Gastrocnemius medialis (tissue), 4 donors: ENCODE results near the gene SLC6A16. TPM values are rescaled to one million over a fixed set of nuclear protein-coding genes. Genes with fewer than 3 reads are reported as not detected.
"Not testable (repeated sequence)": the region's sequence is repeated elsewhere in the genome, so short reads cannot be mapped to it uniquely, and the experiment has no call there.

Experiments
- ATAC-seq, 2 donors: fragments of 150-250 bp; one replicate each; pipeline ENCODE4 v1.9.1; 2016
- DNase-seq, 2 donors: peaks; one replicate each; pipeline ENCODE4 v3.0.0-alpha.2; 2019
- H3K27ac ChIP-seq, 4 donors: fragments of 200-600 bp; sonication (generic); 1 replicate in 1 of 4; 2 replicates in 3 of 4; pipeline ENCODE4 v1.5.1; 2016 to 2018; ENCODE audit warnings: mild to moderate bottlenecking in 2 of 4, moderate library complexity in 1 of 4
- H3K27me3 ChIP-seq, 3 donors: fragments of 200-600 bp; sonication (generic) in 2 of 3; 1 replicate in 1 of 3; 2 replicates in 2 of 3; pipeline versions ENCODE4 v1.5.1 to v1.6.0; 2016 to 2019; ENCODE audit warnings: mild to moderate bottlenecking in 1 of 3, moderate library complexity in 1 of 3
- H3K36me3 ChIP-seq, 2 donors: fragments of 200-600 bp; sonication (generic) in 1 of 2; one replicate each; pipeline ENCODE4 v1.5.1; 2017 to 2018
- H3K4me1 ChIP-seq, 2 donors: fragments of 200-600 bp; sonication (generic) in 1 of 2; one replicate each; pipeline ENCODE4 v1.5.1; 2016 to 2017; ENCODE audit warnings: mild to moderate bottlenecking in 2 of 2
- H3K4me3 ChIP-seq, 4 donors: fragments of 200-600 bp; sonication (generic) in 3 of 4; 1 replicate in 1 of 4; 2 replicates in 3 of 4; pipeline ENCODE4 v1.5.1; 2016 to 2019; ENCODE audit warnings: mild to moderate bottlenecking in 2 of 4
- H3K9me3 ChIP-seq, 3 donors: fragments of 200-600 bp; sonication (generic) in 2 of 3; 1 replicate in 1 of 3; 2 replicates in 2 of 3; pipeline ENCODE4 v1.5.1; 2016 to 2019
- POLR2A ChIP-seq, 2 donors: fragments of 450-650 bp; IDR thresholded peaks; one replicate each; pipeline ENCODE4 v1.6.1; 2017; ENCODE audit warnings: antibody characterized with exemption in 2 of 2, mild to moderate bottlenecking in 2 of 2, moderate library complexity in 2 of 2
- in situ Hi-C, 4 donors: fragments of 200-750 bp; cut with MboI; loops; one replicate each; pipeline versions ENCODE4 v1.15.0 to v1.8.0; 2017; ENCODE audit warnings: low sequenced_read_pairs in 4 of 4
- intact Hi-C: fragments of 100-400 bp; cut with DNase I; formaldehyde crosslinking; loops from one replicate; pipeline ENCODE4 v1.15.1; 2023; ENCODE audit warnings: low total_unique reads
- total RNA-seq, 4 donors: library from RNA; depleted of rRNA; stranded (reverse); fragments of >200 nt; gene quantifications; one replicate each; pipeline versions ENCODE4 v1.1.0 to v1.2.3, GENCODE V29; 2016
- TF ChIP-seq, protein P1 (sequence below), 5 experiments: fragments of 450-650 bp in 3 of 5; fragments of 200-600 bp in 2 of 5; sonication (generic) in 2 of 5; IDR thresholded peaks in 4 of 5; conservative IDR thresholded peaks in 1 of 5; 1 replicate in 4 of 5; 2 replicates in 1 of 5; pipeline ENCODE4 v1.5.1; 2016 to 2019; ENCODE audit warnings: antibody characterized with exemption in 5 of 5, mild to moderate bottlenecking in 3 of 5, moderate library complexity in 3 of 5

The SLC6A16 gene
- total RNA-seq, 4 donors from 2014 or later = 0.13 to 4.3 (median 0.36) TPM; not detected in 1

DNA sequence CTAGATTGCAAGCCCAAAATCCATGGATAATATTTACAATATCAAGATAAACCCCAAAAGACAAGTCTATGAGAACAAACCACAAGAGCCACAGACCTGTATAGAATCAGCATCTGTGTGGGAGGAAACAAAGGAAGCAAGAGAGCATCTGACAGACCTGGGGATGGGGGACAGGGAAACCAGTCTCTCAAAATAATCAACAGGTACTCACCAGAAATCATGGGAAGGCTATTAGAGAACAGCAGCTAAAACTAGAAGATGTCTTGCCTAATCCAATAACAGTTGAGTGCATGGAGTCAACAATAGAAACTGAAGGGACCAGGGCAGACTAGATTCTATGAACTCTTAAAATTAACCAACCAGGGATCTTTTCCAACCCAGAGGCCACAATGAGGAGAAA is 8.7 kb downstream of the SLC6A16 start:
- Histone ChIP-seq H3K9me3 (peaks cover 0 to 4% (median 0%) of the 10 kb centered on the region in 3 donors), H3K27ac (no peak overlapping the region), H3K36me3 (no peaks in the 10 kb centered on the region), H3K4me1 (peaks cover 0 to 5% of the 10 kb centered on the region in 2 donors), H3K27me3 (no peaks in the 10 kb centered on the region), H3K4me3 (no peak overlapping the region)
- ATAC-seq (no peak), DNase-seq (no peak)
- TF ChIP-seq POLR2A (IDR thresholded peaks at IDR 0.05) = no peak
- TF ChIP-seq, protein P1, sequence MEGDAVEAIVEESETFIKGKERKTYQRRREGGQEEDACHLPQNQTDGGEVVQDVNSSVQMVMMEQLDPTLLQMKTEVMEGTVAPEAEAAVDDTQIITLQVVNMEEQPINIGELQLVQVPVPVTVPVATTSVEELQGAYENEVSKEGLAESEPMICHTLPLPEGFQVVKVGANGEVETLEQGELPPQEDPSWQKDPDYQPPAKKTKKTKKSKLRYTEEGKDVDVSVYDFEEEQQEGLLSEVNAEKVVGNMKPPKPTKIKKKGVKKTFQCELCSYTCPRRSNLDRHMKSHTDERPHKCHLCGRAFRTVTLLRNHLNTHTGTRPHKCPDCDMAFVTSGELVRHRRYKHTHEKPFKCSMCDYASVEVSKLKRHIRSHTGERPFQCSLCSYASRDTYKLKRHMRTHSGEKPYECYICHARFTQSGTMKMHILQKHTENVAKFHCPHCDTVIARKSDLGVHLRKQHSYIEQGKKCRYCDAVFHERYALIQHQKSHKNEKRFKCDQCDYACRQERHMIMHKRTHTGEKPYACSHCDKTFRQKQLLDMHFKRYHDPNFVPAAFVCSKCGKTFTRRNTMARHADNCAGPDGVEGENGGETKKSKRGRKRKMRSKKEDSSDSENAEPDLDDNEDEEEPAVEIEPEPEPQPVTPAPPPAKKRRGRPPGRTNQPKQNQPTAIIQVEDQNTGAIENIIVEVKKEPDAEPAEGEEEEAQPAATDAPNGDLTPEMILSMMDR (IDR thresholded peaks at IDR 0.05 in 4 of 5, conservative IDR thresholded peaks at IDR 0.05 in 1 of 5) = no peak
- in situ Hi-C loops = no loop called here
- intact Hi-C loops = no loop called here

DNA sequence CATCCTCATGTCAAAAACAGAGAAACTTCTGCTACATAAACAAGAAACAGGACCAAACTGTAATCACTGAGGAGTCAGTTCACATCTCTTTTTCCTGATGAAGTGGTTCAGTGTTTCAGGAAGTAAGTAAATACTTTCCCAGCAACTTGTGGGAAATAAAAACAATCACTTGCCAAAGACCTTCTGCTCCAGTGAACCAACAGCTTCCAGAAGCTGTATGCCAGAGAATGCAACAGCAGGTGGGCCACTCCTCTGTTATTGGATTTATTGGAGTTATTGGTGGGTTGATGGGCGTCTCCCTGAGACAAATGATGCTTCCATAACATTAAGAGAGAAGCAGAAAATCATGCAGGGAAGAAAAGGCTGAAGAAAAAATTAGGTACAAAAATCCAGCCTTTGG is 9.9 kb downstream of the SLC6A16 start:
- no peak for DNase-seq

DNA sequence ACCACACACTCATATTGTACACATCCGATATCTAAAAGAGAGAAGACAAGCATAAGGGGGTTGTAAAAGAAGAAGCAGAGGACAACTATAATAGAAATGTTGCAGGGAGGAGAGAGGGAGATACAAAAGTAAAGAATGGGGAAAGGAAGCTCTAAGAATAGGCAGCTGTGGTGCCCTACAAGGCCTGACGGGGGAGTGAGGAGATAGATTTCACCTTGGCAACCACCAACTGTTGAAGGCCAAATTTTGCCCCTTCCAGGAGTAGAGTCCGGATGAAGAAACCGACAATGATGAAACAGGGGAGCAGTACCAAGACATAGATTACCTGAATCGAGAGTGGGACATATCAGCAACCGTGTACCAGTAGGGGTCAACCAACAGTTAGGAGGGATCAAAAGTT is 15.9 kb downstream of the SLC6A16 start:
- no peak for TF ChIP-seq POLR2A (IDR thresholded peaks at IDR 0.05)
- TF ChIP-seq, protein P1 (IDR thresholded peaks at IDR 0.05 in 4 of 5, conservative IDR thresholded peaks at IDR 0.05 in 1 of 5) = no peak
- ATAC-seq (no peak), DNase-seq (no peak)
- no peaks in the 10 kb centered on the region for H3K27me3 ChIP-seq
- intact Hi-C loops = no loop called here
- no peaks in the 10 kb centered on the region for H3K4me1 ChIP-seq
- no peaks in the 10 kb centered on the region for H3K36me3 ChIP-seq
- H3K27ac ChIP-seq = no peak overlapping the region
- in situ Hi-C loops = no loop called here
- no peak overlapping the region for H3K4me3 ChIP-seq
- no peaks in the 10 kb centered on the region for H3K9me3 ChIP-seq

More for the DNA sequence above, 9.9 kb downstream of the SLC6A16 start:
- Histone ChIP-seq H3K36me3 (no peaks in the 10 kb centered on the region), H3K4me3 (no peak overlapping the region), H3K27ac (no peak overlapping the region), H3K27me3 (no peaks in the 10 kb centered on the region), H3K4me1 (peaks cover 0 to 5% of the 10 kb centered on the region in 2 donors), H3K9me3 (peaks cover 0 to 4% (median 0%) of the 10 kb centered on the region in 3 donors)
- ATAC-seq = no peak
- TF ChIP-seq, protein P1 (IDR thresholded peaks at IDR 0.05 in 4 of 5, conservative IDR thresholded peaks at IDR 0.05 in 1 of 5) = no peak
- TF ChIP-seq POLR2A (IDR thresholded peaks at IDR 0.05) = no peak
- intact Hi-C loops = no loop called here
- in situ Hi-C loops = no loop called here

DNA sequence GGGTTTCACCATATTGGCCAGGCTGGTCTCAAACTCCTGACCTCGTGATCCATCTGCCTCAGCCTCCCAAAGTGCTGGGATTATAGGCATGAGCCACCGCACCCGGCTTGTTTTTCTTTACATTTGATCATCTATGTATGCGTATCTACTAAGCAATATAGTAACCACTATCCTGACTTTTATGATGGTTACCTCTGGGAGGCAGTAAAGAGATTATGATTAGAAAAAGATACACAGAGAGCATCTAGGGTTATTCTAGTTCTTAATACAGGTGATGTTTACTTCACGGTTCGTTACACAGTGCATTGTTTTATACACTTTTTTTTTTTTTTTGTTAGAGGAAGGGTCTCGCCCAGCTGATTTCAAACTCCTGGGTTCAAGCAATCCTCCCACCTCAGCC is 18.3 kb downstream of the SLC6A16 start:
- intact Hi-C loops, ATAC-seq, H3K27ac ChIP-seq: not testable (repeated sequence)

DNA sequence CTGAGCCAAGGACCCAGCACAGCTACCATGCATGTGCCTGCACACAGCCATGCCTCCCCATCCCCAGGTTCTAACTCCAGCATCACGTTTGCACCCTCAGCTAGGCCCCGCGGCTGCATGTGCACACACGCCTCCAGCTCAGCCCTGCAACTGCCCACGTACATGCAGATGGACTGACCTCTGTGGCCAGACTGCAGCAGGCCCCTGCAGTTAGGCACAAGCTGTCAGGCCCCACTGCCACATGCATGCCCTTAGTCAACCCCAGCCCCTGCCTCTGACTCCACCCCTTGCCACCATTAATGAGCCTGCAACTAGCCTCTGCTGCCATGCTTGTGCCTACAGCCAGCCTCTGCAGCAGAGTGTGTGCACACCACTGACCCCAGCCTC is 23.1 kb downstream of the SLC6A16 start:
- intact Hi-C loops = loop anchor here (1.0 kb wide), 1 partner anchor 76 kb away; no protein-coding TSS in a partner anchor

More for the DNA sequence above, 18.3 kb downstream of the SLC6A16 start:
- H3K4me1 ChIP-seq, H3K36me3 ChIP-seq, H3K27me3 ChIP-seq, H3K4me3 ChIP-seq, H3K9me3 ChIP-seq, in situ Hi-C loops, DNase-seq: not testable (repeated sequence)

More for the DNA sequence above, 23.1 kb downstream of the SLC6A16 start:
- no peaks in the 10 kb centered on the region for H3K9me3 ChIP-seq
- no peaks in the 10 kb centered on the region for H3K27me3 ChIP-seq
- in situ Hi-C loops = no loop called here
- H3K27ac ChIP-seq = no peak overlapping the region
- ATAC-seq (no peak), DNase-seq (no peak)
- no peaks in the 10 kb centered on the region for H3K4me1 ChIP-seq
- TF ChIP-seq POLR2A (IDR thresholded peaks at IDR 0.05) = no peak
- TF ChIP-seq, protein P1 (IDR thresholded peaks at IDR 0.05 in 4 of 5, conservative IDR thresholded peaks at IDR 0.05 in 1 of 5) = no peak
- H3K4me3 ChIP-seq = no peak overlapping the region
- no peaks in the 10 kb centered on the region for H3K36me3 ChIP-seq
